Immature natural killer cell (primary cell): ENCODE results near the gene PIK3R2. TPM values are rescaled to one million over a fixed set of nuclear protein-coding genes. Genes with fewer than 3 reads are reported as not detected.
A peak's percentile ranks its signal among the peaks of the same experiment; 100 is the strongest.

ENCODE experiments used
- DNase-seq, 3 donors: peaks; one replicate each; pipeline ENCODE4 v3.0.0; 2022; ENCODE audit warnings: mixed read lengths in 1 of 3
- H3K27ac Mint-ChIP-seq, 6 donors: one replicate each; pipeline ENCODE4 v1.8.0; 2020; ENCODE audit warnings: mixed read lengths in 6 of 6, mild to moderate bottlenecking in 5 of 6, inconsistent platforms in 4 of 6, moderate library complexity in 3 of 6
- H3K27me3 Mint-ChIP-seq, 3 donors: one replicate each; pipeline ENCODE4 v1.8.0; 2020 to 2021; ENCODE audit warnings: low read depth in 3 of 3, mild to moderate bottlenecking in 3 of 3, mixed read lengths in 3 of 3, moderate library complexity in 3 of 3, inconsistent platforms in 1 of 3
- H3K36me3 Mint-ChIP-seq, 3 donors: one replicate each; pipeline ENCODE4 v1.8.0; 2020; ENCODE audit warnings: mixed read lengths in 3 of 3, inconsistent platforms in 2 of 3, mild to moderate bottlenecking in 2 of 3
- H3K4me1 Mint-ChIP-seq, 2 donors: one replicate each; pipeline ENCODE4 v1.8.0; 2020; ENCODE audit warnings: inconsistent platforms in 2 of 2, mild to moderate bottlenecking in 2 of 2, mixed read lengths in 2 of 2, moderate library complexity in 1 of 2
- H3K4me3 Mint-ChIP-seq, 5 donors: one replicate each; pipeline ENCODE4 v1.8.0; 2020; ENCODE audit warnings: mild to moderate bottlenecking in 5 of 5, mixed read lengths in 5 of 5, inconsistent platforms in 3 of 5, moderate library complexity in 3 of 5
- H3K9me3 Mint-ChIP-seq, 6 donors: one replicate each; pipeline ENCODE4 v1.8.0; 2020; ENCODE audit warnings: mild to moderate bottlenecking in 6 of 6, mixed read lengths in 6 of 6, inconsistent platforms in 4 of 6, moderate library complexity in 3 of 6
- polyA plus RNA-seq, 3 donors: library from polyadenylated mRNA; unstranded; fragments of 300-500 nt; fragmentation: Illumina TruSeq; gene quantifications; one replicate each; pipeline ENCODE4 v1.2.3, GENCODE V29; 2021

PIK3R2 gene
- polyA plus RNA-seq, 3 donors from 2014 or later, result 1.7 to 4.7 (median 3.5) TPM

- peak; percentile 42 to 53 (median 52) for DNase-seq
- Mint-ChIP-seq H3K4me3 (peak within 1 kb of the TSS; percentile 85 to 91 (median 89)), H3K36me3 (peaks cover 0 to 9% (median 8%) of the 10 kb centered on the region in 3 donors), H3K9me3 (no peaks in the 10 kb centered on the region), H3K4me1 (peaks cover 20 to 24% of the 10 kb centered on the region in 2 donors), H3K27ac (peak within 1 kb of the TSS; percentile 72 to 82 (median 78)), H3K27me3 (peaks cover 0 to 3% (median 3%) of the 10 kb centered on the region in 3 donors)
These were observed 20.8 kb downstream of the PIK3R2 start, which contains the start of gene IFI30 for GRCh38 chr19:18173572-18174288. TSS of gene IFI30 (plus strand) at chr19:18173813. CDS start at chr19:18173842, 29 bp downstream.

GRCh38 chr19:18174983-18175382 lies 22.0 kb downstream of the PIK3R2 start:
- peaks cover 20 to 24% of the 10 kb centered on the region in 2 donors for H3K4me1 Mint-ChIP-seq
- H3K27me3 Mint-ChIP-seq, result peaks cover 0 to 3% (median 3%) of the 10 kb centered on the region in 3 donors
- H3K9me3 Mint-ChIP-seq, result no peaks in the 10 kb centered on the region
- peaks cover 0 to 12% (median 8%) of the 10 kb centered on the region in 3 donors for H3K36me3 Mint-ChIP-seq
- H3K27ac Mint-ChIP-seq, result no peak overlapping the region
- H3K4me3 Mint-ChIP-seq, result peak overlapping the region; percentile 10 to 44 (median 32)
- no peak for DNase-seq

- H3K9me3 Mint-ChIP-seq, result no peaks in the 10 kb centered on the region
- no peak for DNase-seq
- H3K27me3 Mint-ChIP-seq, result peaks cover 0 to 7% (median 3%) of the 10 kb centered on the region in 3 donors
- H3K4me1 Mint-ChIP-seq, result peaks cover 20 to 23% of the 10 kb centered on the region in 2 donors
- H3K4me3 Mint-ChIP-seq, result peak overlapping the region in 1 of 5 donors; percentile 9
- no peak overlapping the region for H3K27ac Mint-ChIP-seq
- H3K36me3 Mint-ChIP-seq, result peaks cover 0 to 8% (median 8%) of the 10 kb centered on the region in 3 donors
These were observed 23.7 kb downstream of the PIK3R2 start for GRCh38 chr19:18176367-18177310.

- Mint-ChIP-seq H3K4me1 (peaks cover 0 to 5% of the 10 kb centered on the region in 2 donors), H3K27me3 (peaks cover 0 to 8% (median 0%) of the 10 kb centered on the region in 3 donors), H3K4me3 (no peak overlapping the region), H3K27ac (no peak overlapping the region), H3K9me3 (no peaks in the 10 kb centered on the region), H3K36me3 (peaks cover 0 to 8% (median 8%) of the 10 kb centered on the region in 3 donors)
- DNase-seq, result no peak
These were observed 27.0 kb downstream of the PIK3R2 start for GRCh38 chr19:18179957-18180356.

- no peaks in the 10 kb centered on the region for H3K4me1 Mint-ChIP-seq
- H3K4me3 Mint-ChIP-seq, result no peak overlapping the region
- H3K27me3 Mint-ChIP-seq, result peaks cover 0 to 7% (median 2%) of the 10 kb centered on the region in 3 donors
- no peak overlapping the region for H3K27ac Mint-ChIP-seq
- H3K36me3 Mint-ChIP-seq, result peaks cover 0 to 4% (median 0%) of the 10 kb centered on the region in 3 donors
- H3K9me3 Mint-ChIP-seq, result no peaks in the 10 kb centered on the region
- DNase-seq, result no peak
These were observed 30.6 kb downstream of the PIK3R2 start for GRCh38 chr19:18183529-18183928.

GRCh38 chr19:18185538-18185937 lies 32.6 kb downstream of the PIK3R2 start:
- H3K4me3 Mint-ChIP-seq, result no peak overlapping the region
- peaks cover 0 to 7% (median 2%) of the 10 kb centered on the region in 3 donors for H3K27me3 Mint-ChIP-seq
- no peak for DNase-seq
- no peaks in the 10 kb centered on the region for H3K36me3 Mint-ChIP-seq
- H3K4me1 Mint-ChIP-seq, result no peaks in the 10 kb centered on the region
- H3K27ac Mint-ChIP-seq, result no peak overlapping the region
- H3K9me3 Mint-ChIP-seq, result no peaks in the 10 kb centered on the region

GRCh38 chr19:18190278-18190677 lies 37.3 kb downstream of the PIK3R2 start:
- peak overlapping the region in 2 of 6 donors; percentile 22 to 35 for H3K27ac Mint-ChIP-seq
- peaks cover 22 to 27% of the 10 kb centered on the region in 2 donors for H3K4me1 Mint-ChIP-seq
- no peak overlapping the region for H3K4me3 Mint-ChIP-seq
- no peaks in the 10 kb centered on the region for H3K36me3 Mint-ChIP-seq
- H3K27me3 Mint-ChIP-seq, result peaks cover 7 to 9% (median 8%) of the 10 kb centered on the region in 3 donors
- no peak for DNase-seq
- H3K9me3 Mint-ChIP-seq, result no peaks in the 10 kb centered on the region

GRCh38 chr19:18191640-18192062 lies 38.7 kb downstream of the PIK3R2 start:
- no peak for DNase-seq
- Mint-ChIP-seq H3K4me1 (peaks cover 22 to 27% of the 10 kb centered on the region in 2 donors), H3K27me3 (peaks cover 5 to 9% (median 8%) of the 10 kb centered on the region in 3 donors), H3K4me3 (peak overlapping the region; percentile 88 to 99 (median 93)), H3K27ac (peak overlapping the region; percentile 87 to 99 (median 96)), H3K9me3 (no peaks in the 10 kb centered on the region), H3K36me3 (no peaks in the 10 kb centered on the region)

GRCh38 chr19:18192673-18193387 lies 39.9 kb downstream of the PIK3R2 start, which contains the start of gene MPV17L2:
TSS of gene MPV17L2 (plus strand) at chr19:18193218. CDS start at chr19:18193282, 64 bp downstream.
- Mint-ChIP-seq H3K9me3 (no peaks in the 10 kb centered on the region), H3K4me1 (peaks cover 22 to 27% of the 10 kb centered on the region in 2 donors), H3K36me3 (no peaks in the 10 kb centered on the region), H3K4me3 (peak within 1 kb of the TSS; percentile 88 to 99 (median 93)), H3K27ac (peak within 1 kb of the TSS; percentile 87 to 99 (median 96)), H3K27me3 (peaks cover 5 to 9% (median 8%) of the 10 kb centered on the region in 3 donors)
- DNase-seq, result peak; percentile 99

GRCh38 chr19:18193388-18194180 lies 40.6 kb downstream of the PIK3R2 start:
- Mint-ChIP-seq H3K36me3 (peaks cover 0 to 7% (median 6%) of the 10 kb centered on the region in 3 donors), H3K4me1 (peaks cover 22 to 27% of the 10 kb centered on the region in 2 donors), H3K27ac (peak overlapping the region; percentile 87 to 99 (median 96)), H3K4me3 (peak overlapping the region; percentile 88 to 99 (median 93)), H3K9me3 (no peaks in the 10 kb centered on the region), H3K27me3 (peaks cover 5 to 9% (median 8%) of the 10 kb centered on the region in 3 donors)
- no peak for DNase-seq

- H3K36me3 Mint-ChIP-seq, result peaks cover 0 to 8% (median 8%) of the 10 kb centered on the region in 3 donors
These were observed 41.2 kb downstream of the PIK3R2 start for GRCh38 chr19:18194181-18194530.

GRCh38 chr19:18194554-18195238 lies 41.7 kb downstream of the PIK3R2 start:
- Mint-ChIP-seq H3K4me1 (peaks cover 22 to 27% of the 10 kb centered on the region in 2 donors), H3K27me3 (peaks cover 5 to 9% (median 8%) of the 10 kb centered on the region in 3 donors), H3K9me3 (no peaks in the 10 kb centered on the region), H3K4me3 (peak overlapping the region; percentile 88 to 99 (median 93)), H3K36me3 (peaks cover 0 to 10% (median 8%) of the 10 kb centered on the region in 3 donors), H3K27ac (peak overlapping the region in 3 of 6 donors; percentile 31 to 66 (median 58))
- peak in 1 of 3 donors; percentile 11 for DNase-seq

More at GRCh38 chr19:18194181-18194530, 41.2 kb downstream of the PIK3R2 start:
- H3K9me3 Mint-ChIP-seq, result no peaks in the 10 kb centered on the region
- peak overlapping the region in 4 of 6 donors; percentile 31 to 87 (median 52) for H3K27ac Mint-ChIP-seq
- peaks cover 5 to 9% (median 8%) of the 10 kb centered on the region in 3 donors for H3K27me3 Mint-ChIP-seq
- H3K4me3 Mint-ChIP-seq, result peak overlapping the region; percentile 88 to 99 (median 93)
- DNase-seq, result no peak
- H3K4me1 Mint-ChIP-seq, result peaks cover 22 to 27% of the 10 kb centered on the region in 2 donors
